ENCODE results near the gene REX1BD.

The REX1BD gene

DNA sequence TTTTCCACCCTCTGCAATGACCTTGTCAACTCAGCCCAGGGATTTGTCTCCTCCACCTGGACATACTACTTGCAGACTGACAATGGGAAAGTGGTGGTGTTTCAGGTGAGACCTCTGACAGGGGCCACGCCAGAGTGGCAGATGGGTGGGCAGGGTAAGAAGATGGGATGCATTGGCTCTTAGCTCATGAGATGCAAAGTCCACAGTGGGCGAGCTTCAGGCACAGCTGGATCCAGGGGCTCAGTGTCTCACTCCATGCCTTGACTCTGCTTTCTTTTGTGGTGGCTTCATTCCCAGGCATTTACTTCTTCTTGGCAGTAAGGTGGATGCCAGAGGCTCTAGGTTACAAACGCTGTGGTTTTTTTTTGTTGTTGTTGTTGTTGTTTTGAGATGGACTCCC is 27.4 kb downstream of the REX1BD start:
- no peak for DNase-seq (ENCODE audit: low read depth)

DNA sequence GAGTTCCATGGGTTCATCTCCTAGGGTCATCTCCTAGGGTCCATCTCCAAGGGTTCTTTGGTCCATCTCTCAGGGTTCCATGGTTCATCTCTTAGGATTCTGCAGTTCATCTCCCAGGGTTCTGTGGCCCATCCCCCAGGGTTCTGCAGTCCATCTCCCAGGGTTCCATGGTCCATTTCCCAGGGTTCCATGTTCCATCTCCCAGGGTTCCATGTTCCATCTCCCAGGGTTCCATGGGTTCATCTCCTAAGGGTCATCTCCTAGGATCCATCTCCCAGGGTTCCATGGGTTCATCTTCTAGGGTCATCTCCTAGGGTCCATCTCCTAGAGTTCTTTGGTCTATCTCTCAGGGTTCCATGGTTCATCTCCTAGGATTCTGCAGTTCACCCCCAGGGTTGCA is 29.0 kb downstream of the REX1BD start:
- DNase-seq (ENCODE audit: low read depth), result no peak

DNA sequence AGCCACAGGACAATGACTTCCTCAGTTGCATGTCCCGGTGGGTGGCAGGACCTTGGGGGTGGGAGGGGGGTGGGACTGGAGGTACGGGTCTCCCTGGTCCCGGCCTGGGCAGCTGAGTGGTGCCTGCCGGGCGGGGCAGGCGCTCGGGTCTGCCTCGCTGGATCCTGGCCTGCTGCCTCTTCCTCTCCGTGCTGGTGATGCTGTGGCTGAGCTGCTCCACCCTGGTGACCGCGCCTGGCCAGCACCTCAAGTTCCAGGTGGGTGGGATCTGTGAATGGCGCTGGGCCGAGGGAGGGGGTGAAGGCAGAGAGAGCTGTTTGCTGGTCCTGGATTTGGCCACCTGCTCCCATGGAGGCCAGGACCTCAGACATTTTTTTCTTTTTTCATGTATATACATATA is 29.6 kb downstream of the REX1BD start:
- DNase-seq (ENCODE audit: low read depth), result no peak

GRCh38 chr19:18620311-18620710 is 31.7 kb downstream of the REX1BD start:
- DNase-seq (ENCODE audit: low read depth), result no peak

GRCh38 chr19:18620902-18621301 is 32.3 kb downstream of the REX1BD start:
- no peak for DNase-seq (ENCODE audit: low read depth)

GRCh38 chr19:18626906-18627305 is 38.3 kb downstream of the REX1BD start:
- no peak for DNase-seq (ENCODE audit: low read depth)

- no peak for DNase-seq (ENCODE audit: low read depth)
Measured at GRCh38 chr19:18629166-18630088, 40.8 kb downstream of the REX1BD start.

DNA sequence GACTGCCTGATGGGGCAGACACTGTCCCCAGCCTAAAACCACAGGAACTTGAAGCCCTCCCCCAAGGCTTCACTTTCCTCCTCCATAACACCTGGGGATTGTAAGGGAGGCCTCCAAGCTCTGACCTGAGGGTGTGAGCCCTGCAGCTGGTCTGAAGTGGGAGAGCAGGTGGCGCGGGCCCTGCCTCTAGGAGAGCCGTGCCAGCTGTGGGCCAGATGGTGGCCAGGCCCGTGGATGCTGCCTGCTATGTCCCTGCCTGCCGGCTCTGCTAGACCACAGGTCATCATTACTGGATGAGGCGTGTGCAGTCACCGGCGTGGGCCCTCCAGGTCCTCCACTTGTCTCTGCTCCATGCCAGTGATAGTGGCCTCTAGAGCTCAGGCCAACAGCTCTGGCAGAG is 44.7 kb downstream of the REX1BD start:
- no peak for DNase-seq (ENCODE audit: low read depth)

GRCh38 chr19:18634612-18635297 is 46.2 kb downstream of the REX1BD start:
- DNase-seq (ENCODE audit: low read depth), result no peak

DNA sequence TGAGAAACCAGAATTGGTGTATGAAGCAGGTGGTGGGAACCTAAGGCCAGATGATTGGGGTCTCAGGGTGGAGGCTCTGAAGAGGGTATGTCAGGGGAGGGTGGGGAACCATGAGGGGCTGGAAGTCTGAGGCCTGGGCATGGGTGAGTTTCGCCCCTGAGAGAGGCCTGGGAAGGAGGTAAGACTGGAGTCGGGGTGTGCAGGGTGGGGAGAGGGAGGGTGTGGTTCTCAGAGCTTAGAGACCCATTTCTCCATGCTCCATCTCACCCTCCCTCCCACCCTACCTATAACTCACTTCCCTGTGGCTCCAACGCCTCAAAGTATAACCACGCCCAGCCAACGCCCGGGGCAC is 47.2 kb downstream of the REX1BD start:
- no peak for DNase-seq (ENCODE audit: low read depth)

- DNase-seq (ENCODE audit: low read depth), result peak; percentile 99
Measured at GRCh38 chr19:18636183-18636968, 47.8 kb downstream of the REX1BD start.

- DNase-seq (ENCODE audit: low read depth), result no peak
Measured at GRCh38 chr19:18636969-18637629, 48.5 kb downstream of the REX1BD start, which contains the start of gene KLHL26. Gene KLHL26, plus strand, starts transcription at chr19:18637028. Its CDS starts 27 bp downstream, at chr19:18637055.

DNA sequence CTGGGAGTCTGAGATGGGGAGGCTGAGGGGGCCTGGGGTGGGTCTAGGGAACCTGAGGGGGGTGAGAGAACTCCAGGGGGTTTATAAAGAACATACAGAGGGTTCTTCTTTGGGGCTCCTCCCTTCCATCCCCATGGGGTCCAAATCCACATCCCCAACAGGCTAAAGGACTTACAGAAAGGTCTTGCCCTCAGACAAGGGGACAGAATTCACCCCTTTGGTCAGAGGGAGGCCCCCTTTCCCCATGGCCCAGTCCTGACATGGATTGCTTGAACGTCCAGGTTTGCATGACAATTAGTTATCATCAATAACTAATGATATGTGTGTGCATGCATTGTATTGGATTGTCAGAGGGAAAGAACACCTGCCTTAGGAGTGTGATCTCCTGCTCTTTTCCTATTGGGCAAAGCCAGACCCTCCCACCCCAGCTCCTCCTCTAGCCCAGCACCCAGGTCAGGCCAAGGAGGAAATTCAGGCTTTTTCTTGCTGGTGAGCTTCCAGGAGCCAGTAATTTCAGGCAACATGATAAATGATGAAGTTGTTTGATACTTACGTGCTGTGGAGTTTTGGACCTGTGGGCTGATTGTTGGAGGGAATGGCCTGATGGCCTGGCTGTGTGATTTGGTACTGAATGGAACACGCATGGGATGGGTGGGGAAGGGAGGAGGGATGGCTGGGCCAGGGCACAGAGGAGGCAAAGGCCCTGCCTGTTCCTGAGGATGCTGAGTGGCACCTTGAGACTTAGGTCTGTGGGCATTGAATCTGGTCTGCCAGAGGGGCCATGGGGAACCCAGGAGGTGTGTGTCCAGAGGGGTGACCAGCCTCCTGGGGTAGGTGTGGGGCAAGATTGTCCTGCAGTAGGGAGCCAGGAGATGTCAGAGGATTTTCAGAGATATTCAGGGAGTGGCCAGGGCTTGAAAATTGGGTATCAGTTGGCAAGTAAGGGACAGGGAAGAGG is 49.4 kb downstream of the REX1BD start:
- DNase-seq (ENCODE audit: low read depth), result no peak

DNA sequence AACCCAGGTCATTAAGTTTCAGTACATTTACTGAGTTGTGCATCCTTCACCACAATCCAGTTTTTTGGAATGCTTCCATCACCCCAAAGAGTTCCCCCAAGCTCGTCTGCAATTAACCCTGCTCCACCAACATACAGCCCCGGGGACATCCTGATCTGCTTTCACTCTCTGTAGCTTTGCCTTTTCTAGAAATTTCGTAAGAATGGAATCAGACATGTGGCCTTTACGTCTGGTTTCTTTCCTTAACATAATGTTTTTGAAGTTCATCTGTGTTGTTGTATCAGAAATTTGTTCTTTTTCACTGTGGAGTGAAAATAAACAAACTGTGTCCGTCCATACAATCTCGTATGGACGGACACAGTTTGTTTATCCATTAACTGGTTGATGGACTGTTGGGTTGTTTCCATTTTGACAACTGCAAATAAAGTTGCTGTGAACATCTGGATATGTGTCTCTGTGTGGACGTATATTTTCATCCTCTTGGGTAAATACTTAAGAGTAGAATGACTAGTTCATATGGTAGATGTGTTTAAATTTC is 51.2 kb downstream of the REX1BD start:
- DNase-seq (ENCODE audit: low read depth), result no peak

Data from stimulated activated CD4-positive, alpha-beta T cell treated with anti-CD3 and anti-CD28 coated beads, Interleukin-2, amount 100 ng/mL, for 4 hours (primary cell).